NCI-H82 treated with DMSO at 0.1 percent for 48 hours (cell line): ENCODE data around the gene UGT1A8.
"Not testable (repeated sequence)": the region's sequence is repeated elsewhere in the genome, so short reads cannot be mapped to it uniquely, and the experiment has no call there.

Source experiments
- DNase-seq: peaks from one replicate; lab custom pipeline; 2025; ENCODE audit not compliant: unreplicated experiment; lab: John Stamatoyannopoulos, UW

UGT1A8 gene

GRCh38 chr2:233711312-233712008 lies 94.0 kb downstream of the UGT1A8 start:
- DNase-seq, result peak; percentile 64

GRCh38 chr2:233712611-233713261 lies 95.3 kb downstream of the UGT1A8 start, which contains the start of gene UGT1A5:
Gene UGT1A5, plus strand, starts transcription at chr2:233712907. Its CDS starts 85 bp downstream, at chr2:233712992.
- DNase-seq, result no peak

GRCh38 chr2:233713262-233713615 lies 95.8 kb downstream of the UGT1A8 start:
- DNase-seq, result no peak

- no peak for DNase-seq
These were observed 96.7 kb downstream of the UGT1A8 start for GRCh38 chr2:233714121-233714520.

- no peak for DNase-seq
These were observed 101.1 kb downstream of the UGT1A8 start, which contains the start of gene UGT1A4 for GRCh38 chr2:233718552-233718951. Gene UGT1A4, plus strand, starts transcription at chr2:233718736. Its CDS starts 85 bp downstream, at chr2:233718821.

- no peak for DNase-seq
These were observed 111.4 kb downstream of the UGT1A8 start, which contains the start of gene UGT1A3 for GRCh38 chr2:233728723-233729301. Gene UGT1A3, plus strand, starts transcription at chr2:233729042. Its CDS starts 85 bp downstream, at chr2:233729127.

GRCh38 chr2:233736868-233737653 lies 119.6 kb downstream of the UGT1A8 start:
- DNase-seq, result not testable (repeated sequence)

- no peak for DNase-seq
These were observed 123.4 kb downstream of the UGT1A8 start for GRCh38 chr2:233740870-233741269.

GRCh38 chr2:233743464-233744259 lies 126.2 kb downstream of the UGT1A8 start:
- no peak for DNase-seq

- DNase-seq, result no peak
These were observed 127.8 kb downstream of the UGT1A8 start for GRCh38 chr2:233745073-233745755.

GRCh38 chr2:233745838-233746237 lies 128.4 kb downstream of the UGT1A8 start:
- DNase-seq, result not testable (repeated sequence)

GRCh38 chr2:233746475-233747282 lies 129.2 kb downstream of the UGT1A8 start:
- no peak for DNase-seq

GRCh38 chr2:233747283-233747544 lies 129.8 kb downstream of the UGT1A8 start:
- DNase-seq, result no peak

GRCh38 chr2:233750689-233751088 lies 133.3 kb downstream of the UGT1A8 start:
- DNase-seq, result not testable (repeated sequence)

- DNase-seq, result not testable (repeated sequence)
These were observed 134.0 kb downstream of the UGT1A8 start for GRCh38 chr2:233751212-233752009.

GRCh38 chr2:233754872-233755611 lies 137.6 kb downstream of the UGT1A8 start:
- no peak for DNase-seq

GRCh38 chr2:233756429-233757081 lies 139.1 kb downstream of the UGT1A8 start:
- DNase-seq, result no peak
